ENCODE results near the gene PITPNM1. TPM values are rescaled to one million over a fixed set of nuclear protein-coding genes. Genes with fewer than 3 reads are reported as not detected.

The PITPNM1 gene
- total RNA-seq, 4 donors from 2014 or later, result 22.8 to 52.6 (median 47.2) TPM

DNA sequence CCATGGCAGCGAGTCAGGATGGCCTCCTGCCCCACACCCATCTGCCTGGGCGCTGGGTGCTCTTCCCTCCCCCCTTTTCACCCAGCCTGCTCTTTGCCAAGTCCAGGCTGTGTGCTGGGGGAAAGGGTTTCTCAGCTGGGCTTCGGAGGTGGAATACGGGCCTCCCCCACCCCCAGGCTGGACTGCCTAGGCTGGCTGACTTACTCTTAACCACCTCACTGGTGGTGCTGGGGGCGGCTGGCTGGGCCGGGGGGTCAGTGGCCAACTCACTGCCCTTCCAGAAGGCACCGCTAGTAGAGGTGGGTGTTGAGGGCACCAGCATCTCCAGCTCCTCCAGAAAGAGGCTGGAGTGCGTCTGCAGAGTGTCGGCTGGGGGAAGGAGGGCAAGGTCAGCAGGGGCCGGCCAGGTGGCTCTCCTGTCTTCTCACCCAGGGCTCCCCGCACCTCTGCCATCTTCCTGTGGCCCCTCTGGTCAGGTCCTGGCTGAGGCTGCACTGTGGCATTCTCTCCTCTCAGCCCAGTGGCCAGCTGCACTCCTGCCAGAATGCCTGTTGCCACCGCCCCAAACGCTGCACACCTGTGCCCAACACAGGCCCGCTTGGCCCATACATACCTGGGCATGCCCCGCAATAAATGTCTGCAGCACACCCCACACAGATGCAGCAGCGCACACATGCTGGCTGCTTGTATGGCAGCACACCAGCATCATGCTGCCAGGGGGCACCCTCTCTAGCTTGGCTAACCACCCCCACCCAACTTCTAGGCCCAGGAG, 9.7 kb downstream of the PITPNM1 start:
- no peaks in the 10 kb centered on the region for H3K4me1 ChIP-seq
- no peaks in the 10 kb centered on the region for H3K27me3 ChIP-seq
- no peak overlapping the region for H3K27ac ChIP-seq
- TF ChIP-seq POLR2A (IDR thresholded peaks at IDR 0.05), result no peak
- TF ChIP-seq, protein P1, sequence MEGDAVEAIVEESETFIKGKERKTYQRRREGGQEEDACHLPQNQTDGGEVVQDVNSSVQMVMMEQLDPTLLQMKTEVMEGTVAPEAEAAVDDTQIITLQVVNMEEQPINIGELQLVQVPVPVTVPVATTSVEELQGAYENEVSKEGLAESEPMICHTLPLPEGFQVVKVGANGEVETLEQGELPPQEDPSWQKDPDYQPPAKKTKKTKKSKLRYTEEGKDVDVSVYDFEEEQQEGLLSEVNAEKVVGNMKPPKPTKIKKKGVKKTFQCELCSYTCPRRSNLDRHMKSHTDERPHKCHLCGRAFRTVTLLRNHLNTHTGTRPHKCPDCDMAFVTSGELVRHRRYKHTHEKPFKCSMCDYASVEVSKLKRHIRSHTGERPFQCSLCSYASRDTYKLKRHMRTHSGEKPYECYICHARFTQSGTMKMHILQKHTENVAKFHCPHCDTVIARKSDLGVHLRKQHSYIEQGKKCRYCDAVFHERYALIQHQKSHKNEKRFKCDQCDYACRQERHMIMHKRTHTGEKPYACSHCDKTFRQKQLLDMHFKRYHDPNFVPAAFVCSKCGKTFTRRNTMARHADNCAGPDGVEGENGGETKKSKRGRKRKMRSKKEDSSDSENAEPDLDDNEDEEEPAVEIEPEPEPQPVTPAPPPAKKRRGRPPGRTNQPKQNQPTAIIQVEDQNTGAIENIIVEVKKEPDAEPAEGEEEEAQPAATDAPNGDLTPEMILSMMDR (IDR thresholded peaks at IDR 0.05), result no peak
- no peak overlapping the region for H3K4me3 ChIP-seq (replicated peaks in 1 of 3)
- WGBS, 2 donors, result 94 to 97% methylated on average over 12 to 15 of the region's 16 CpGs
- H3K36me3 ChIP-seq, result peaks cover 40 to 43% of the 10 kb centered on the region in 2 donors
- H3K9me3 ChIP-seq, result no peaks in the 10 kb centered on the region
- no peak for DNase-seq
- intact Hi-C loops (cut with DNase I), result no loop called here

DNA sequence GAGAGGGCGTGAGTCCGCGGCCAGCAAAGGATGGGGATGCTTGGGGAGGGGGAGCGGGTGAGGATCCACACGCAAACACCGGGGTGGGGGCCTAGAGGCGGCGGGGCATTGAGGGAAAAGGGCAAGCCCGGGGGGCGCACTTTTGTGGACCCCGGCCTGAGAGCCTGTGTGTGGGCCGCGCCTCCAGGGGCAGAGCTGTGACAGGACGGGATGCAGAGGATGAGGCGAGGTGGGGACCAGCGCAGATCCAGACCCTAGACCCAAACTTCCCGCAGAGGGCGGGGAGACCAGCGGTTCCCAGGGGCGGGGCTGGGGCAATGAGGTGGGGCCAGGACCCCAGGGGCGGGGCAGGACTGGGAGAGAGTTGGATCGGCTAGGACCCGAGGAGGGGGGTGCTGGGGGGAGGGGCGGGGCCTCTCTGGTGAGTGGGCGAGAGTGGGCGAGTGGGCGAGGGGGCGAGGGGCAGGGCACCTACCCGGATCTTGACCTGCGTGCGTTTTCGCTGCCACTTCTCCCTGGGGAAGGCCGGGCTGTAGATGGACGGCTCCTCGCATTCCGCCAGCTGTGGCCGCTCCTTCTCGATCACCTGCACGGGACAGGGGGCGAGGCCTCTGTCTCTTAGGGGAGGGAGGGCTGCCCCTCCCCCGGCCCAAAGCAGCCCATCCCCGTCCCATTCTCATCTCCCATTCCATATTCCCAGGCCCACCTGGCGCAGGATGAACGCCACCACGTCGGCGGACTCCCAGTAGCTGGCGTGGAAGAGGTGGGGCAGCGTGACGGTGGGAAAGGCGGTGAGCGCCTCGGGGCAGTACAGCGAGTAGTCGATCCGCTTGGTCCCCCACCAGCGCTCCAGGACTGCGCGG, 10.6 kb downstream of the PITPNM1 start:
- intact Hi-C loops (cut with DNase I), result no loop called here
- H3K36me3 ChIP-seq, result peaks cover 46 to 49% of the 10 kb centered on the region in 2 donors
- H3K9me3 ChIP-seq, result no peaks in the 10 kb centered on the region
- WGBS, 2 donors, result 91 to 93% methylated on average over 52 to 54 of the region's 59 CpGs
- H3K4me1 ChIP-seq, result no peaks in the 10 kb centered on the region
- no peak for DNase-seq
- TF ChIP-seq, protein P1 (IDR thresholded peaks at IDR 0.05), result no peak
- TF ChIP-seq POLR2A (IDR thresholded peaks at IDR 0.05), result no peak
- no peak overlapping the region for H3K4me3 ChIP-seq (replicated peaks in 1 of 3)
- no peak overlapping the region for H3K27ac ChIP-seq
- no peaks in the 10 kb centered on the region for H3K27me3 ChIP-seq

DNA sequence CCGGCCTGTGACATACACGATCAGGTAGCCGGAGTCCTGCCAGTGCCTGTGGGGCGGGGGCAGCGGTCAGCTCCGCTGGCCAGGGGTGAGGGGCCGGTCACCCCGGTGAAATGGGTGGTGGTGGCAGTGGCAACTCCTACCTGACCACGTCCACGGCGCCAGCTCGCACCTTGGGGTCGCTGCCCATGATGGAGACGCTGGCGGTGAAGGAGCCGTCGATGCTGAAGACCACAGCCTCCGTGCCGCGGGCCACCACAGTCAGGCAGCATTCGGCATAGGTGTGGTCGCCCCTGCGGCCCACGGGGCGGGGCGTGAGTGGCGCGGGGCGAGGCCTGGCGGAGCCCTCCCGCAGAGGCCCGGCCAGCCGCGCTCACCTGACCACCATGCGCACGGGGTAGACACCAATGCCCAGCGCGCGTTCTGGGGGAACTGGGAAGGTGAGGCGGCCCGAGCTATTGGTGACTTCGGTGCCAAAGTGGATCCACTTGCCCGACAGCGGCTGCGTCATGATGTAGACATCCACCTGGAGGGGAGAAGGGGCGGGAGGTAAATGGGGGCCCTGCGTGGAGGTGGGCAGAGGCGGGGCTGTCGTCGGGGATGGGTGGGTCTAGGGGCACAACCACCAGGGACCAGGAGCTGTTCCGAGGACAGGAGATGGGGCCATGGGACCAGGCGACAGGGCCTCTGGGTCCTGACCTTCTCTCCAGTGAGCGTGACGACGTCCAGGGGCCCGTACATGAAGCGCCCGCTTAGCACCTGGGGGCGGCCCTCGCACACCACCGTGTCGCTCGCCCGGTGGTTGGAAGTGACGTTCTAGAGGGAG, 11.4 kb downstream of the PITPNM1 start:
- no peaks in the 10 kb centered on the region for H3K4me1 ChIP-seq
- intact Hi-C loops (cut with DNase I), result no loop called here
- no peak overlapping the region for H3K4me3 ChIP-seq (replicated peaks in 1 of 3)
- TF ChIP-seq, protein P1 (IDR thresholded peaks at IDR 0.05), result no peak
- TF ChIP-seq POLR2A (IDR thresholded peaks at IDR 0.05), result no peak
- no peaks in the 10 kb centered on the region for H3K27me3 ChIP-seq
- 95 to 96% methylated on average over 37 to 56 of the region's 65 CpGs for WGBS, 2 donors
- no peak for DNase-seq
- H3K27ac ChIP-seq, result no peak overlapping the region
- no peaks in the 10 kb centered on the region for H3K9me3 ChIP-seq
- H3K36me3 ChIP-seq, result peaks cover 46 to 57% of the 10 kb centered on the region in 2 donors

DNA sequence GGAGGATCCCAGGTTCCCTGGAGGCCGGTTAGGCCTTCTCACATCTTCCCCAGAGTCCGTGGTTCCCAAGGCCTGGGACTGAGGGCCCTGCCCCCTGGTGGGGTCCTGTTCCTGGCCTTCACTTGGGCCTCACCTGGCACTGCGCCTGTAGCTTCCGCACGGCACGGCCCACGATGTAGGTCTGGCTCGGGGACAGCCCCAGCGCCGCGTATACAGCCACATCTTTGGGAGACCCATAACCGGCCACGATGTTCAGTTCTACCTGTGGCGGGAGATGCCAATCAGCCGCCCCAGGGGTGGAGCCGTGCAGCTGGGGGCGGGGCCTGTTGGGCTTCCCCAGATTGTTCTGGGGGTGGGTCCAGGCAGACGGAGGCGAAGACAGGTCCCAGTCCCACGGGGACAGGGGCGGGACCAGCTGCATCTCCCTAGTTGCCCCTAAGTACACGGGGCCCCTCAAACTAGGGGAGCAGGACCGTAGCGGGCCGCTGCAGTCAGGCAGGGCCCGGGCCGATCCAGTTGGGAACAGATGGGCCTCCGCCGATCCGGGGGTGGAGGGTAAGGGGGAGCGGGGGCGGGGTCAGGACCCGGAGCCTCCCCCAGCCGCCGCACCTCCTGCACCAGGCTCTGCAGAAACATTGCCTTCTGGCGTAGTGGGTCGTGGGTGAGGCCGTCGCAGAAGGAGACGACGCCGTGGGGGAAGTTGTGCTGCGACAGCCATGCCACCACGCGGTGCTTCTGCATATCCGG, 12.2 kb downstream of the PITPNM1 start:
- Histone ChIP-seq H3K36me3 (peaks cover 46 to 59% of the 10 kb centered on the region in 2 donors), H3K9me3 (no peaks in the 10 kb centered on the region), H3K27me3 (no peaks in the 10 kb centered on the region), H3K4me1 (no peaks in the 10 kb centered on the region), H3K27ac (no peak overlapping the region), H3K4me3 (replicated peaks in 1 of 3) (no peak overlapping the region)
- 93 to 100% methylated on average over 3 to 30 of the region's 46 CpGs for WGBS, 2 donors
- intact Hi-C loops (cut with DNase I), result no loop called here
- TF ChIP-seq, protein P1 (IDR thresholded peaks at IDR 0.05), result no peak
- no peak for DNase-seq

Data from thyroid gland (tissue), 4 donors.